Measurements from ENCODE around the gene PTH2.
"Not testable (repeated sequence)": the region's sequence is repeated elsewhere in the genome, so short reads cannot be mapped to it uniquely, and the experiment has no call there.

PTH2 gene

DNA sequence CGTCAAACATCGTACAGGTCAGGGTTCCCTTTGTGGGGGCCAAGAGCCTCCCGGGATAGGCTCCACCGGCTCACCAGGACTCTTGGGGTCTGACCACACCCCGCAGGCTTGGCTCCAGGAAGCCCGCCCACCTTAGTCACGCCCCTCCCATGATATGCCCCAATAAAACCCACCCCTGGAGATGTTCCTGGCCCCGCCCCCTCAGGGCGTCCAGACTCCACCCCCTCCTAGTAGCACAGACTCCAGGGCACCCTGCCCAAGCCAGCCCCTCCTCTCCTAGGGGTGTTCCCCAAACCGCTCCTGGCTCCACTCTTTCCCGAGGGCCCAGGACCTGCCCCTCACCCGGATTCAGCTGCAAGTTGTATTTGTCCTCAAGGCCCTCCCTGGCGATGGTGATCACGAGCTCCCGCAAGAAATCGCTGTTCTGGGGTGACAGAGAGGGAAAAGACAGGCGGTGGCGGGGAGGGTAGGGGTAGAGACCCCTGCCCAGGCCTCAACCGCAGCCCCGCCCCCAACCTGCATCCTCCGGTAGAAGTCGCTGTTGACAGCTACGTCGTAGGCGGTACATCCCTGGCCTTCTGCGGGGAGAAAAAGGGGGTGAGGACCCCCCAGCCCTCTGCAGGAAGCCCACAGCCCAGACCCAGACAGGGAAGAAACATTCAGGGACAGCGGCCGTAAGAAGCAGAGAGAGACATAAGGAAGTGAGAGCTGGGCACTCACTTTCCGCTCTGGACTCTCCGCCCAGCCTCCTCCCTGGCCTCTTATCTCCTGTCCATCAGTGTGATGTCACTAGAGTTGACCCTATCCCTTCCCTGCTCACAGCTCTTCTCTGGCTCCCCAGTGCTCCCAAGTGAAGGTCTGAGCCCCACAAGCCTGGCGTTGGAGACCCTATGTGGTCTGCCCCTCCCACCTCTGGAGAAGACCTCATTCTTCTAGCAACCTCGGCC is 24.5 kb upstream of the PTH2 start:
- DNase-seq (ENCODE audit: low read depth in 2 of 2) = peak in 1 of 2 donors; percentile 34

DNA sequence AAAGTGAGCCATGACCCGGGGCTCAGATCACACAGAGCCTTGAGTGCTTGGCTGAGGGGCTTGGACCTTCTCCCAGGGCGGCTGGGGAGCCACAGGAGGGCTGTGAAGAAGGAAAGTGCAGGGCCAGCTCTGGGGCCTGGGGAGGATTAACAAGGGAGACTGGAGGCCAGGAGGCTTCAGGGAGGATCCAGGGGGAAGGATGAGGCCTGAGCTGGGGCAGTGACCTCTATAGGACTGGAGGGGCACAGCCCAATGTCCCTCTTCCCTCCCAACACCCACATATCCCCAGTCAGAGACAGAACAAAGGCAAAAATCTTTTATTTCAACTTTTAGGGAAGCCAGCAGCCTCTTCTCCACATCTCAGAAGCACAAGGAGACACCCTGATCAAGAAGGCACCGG is 22.8 kb upstream of the PTH2 start:
- no peak for DNase-seq (ENCODE audit: low read depth in 2 of 2)

DNA sequence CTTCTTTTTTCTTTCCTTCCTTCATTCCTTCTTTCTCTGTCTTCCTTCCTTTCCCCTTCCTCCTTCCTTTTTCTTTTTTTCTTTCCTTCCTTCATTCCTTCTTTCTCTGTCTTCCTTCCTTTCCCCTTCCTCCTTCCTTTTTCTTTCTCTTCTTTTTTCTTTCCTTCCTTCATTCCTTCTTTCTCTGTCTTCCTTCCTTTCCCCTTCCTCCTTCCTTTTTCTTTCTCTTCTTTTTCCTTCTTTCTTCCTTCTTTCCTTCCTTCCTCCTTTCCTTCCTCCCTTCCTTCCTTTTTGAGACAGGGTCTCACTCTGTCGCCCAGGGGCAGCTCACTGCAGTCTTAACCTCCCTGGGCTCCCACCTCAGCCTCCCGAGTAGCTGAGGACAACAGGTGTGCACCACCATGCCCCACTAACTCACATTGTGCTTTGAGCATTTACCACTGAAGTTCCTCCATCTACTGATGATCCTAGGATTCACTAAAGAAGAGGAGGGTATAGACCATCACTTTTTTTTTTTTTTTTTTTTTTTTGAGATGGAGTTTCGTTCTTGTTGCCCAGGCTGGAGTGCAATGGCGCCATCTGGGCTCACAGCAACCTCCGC is 21.0 kb upstream of the PTH2 start:
- not testable (repeated sequence) for DNase-seq (ENCODE audit: low read depth in 2 of 2)

DNA sequence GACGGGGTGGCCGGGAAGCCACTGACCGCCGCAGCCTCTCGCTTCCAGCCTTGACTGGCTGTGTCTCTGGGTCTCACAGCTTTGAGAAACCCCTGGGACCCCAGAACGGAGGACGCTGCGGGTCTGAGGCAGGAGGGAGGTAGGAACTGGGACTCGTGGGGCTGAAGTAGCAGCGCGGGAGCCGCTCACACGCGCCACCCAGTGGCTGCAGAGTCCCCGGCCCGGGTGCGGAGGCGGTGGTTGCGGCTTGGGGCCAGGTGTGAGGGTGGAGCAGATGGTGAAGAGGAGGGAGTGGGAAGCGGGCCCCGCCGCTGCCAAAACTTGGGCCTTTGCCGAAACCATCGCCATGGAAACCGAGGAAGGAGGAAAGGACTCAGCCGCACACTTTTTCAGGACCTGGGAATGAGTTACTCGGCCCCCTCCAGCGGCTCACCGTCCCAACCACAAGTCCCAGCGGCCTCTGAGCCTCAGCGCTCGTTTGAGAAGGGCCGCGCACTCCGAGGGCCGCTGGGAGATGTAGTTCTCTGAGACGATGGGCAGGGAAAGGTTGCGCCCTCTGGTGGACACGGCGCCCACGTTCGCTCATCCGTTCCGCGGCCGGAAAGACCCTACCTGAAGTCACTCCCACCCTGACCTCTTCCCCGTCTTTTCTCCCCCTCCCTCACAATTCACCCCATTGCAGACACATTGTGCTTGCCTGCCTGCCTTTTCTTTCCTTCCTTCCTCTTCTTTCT is 20.3 kb upstream of the PTH2 start:
- DNase-seq (ENCODE audit: low read depth in 2 of 2) = peak; percentile 86 to 91

DNA sequence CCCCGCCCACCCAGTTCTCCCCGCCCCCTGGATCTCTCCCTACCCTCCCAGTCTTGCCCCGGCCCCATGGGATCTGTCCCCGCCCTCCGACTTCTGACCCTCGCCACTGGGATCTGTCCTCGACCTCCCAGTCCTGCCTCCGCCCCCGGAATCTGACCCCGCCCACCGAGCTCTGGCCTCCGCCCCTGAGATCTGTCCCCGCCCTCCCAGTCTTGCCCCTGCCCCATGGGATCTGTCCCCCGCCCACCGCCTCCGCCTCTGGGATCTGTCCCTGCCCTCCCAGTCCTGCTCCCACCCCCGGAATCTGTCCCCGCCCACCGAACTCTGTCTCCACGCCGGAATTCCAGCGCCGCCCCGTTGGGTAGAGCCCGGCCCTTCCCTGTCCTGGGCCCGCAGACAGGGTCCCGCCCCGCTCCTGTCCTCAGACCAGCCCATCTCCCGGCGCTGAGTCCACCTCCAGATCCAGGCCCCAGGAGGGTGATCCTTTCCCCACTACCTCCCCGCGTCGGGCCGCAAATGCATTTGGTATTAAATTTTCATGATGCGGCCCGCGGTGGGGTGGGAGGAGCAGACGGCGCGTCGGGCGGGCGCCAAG is 19.6 kb upstream of the PTH2 start:
- DNase-seq (ENCODE audit: low read depth in 2 of 2) = peak in 1 of 2 donors; percentile 51

DNA sequence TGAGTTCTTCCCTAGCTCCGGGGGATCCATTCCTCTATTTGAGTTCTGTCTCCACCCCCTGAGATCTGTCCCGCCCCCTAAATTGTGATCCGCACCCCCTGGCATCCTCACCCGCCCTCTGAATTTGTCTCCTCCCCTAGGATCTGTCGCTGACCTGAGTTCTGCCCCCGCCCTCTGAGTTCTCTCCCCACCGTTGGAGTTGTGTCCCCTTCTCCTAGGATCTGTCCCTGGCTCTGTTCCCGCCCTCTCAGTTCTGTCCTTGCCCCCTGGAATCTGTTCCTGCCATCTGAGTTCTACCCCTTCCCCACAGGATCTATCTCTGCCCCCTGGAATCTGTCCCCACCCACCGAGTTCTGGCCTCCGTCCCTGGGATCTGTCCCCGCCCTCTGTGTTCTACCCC is 19.1 kb upstream of the PTH2 start:
- DNase-seq (ENCODE audit: low read depth in 2 of 2) = no peak

DNA sequence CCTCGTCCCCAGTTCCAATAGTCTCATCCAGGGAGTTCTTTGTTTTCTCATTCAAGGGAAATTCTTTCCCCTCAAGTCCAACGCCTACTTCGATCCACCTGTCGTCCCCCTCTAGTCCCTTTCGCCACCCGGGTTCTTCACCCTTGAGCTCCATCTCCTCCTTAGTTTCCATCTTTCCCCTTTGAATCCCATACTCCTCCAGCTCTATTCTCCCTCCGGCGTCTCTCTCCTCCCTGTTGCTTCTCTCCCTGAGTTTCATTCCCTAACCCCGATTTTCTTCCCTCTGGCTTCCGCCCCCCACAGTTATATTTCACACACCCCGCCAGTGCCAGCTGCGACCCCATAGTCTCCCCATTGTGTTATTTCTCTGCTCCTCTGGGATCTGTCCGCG is 18.7 kb upstream of the PTH2 start:
- DNase-seq (ENCODE audit: low read depth in 2 of 2) = no peak

DNA sequence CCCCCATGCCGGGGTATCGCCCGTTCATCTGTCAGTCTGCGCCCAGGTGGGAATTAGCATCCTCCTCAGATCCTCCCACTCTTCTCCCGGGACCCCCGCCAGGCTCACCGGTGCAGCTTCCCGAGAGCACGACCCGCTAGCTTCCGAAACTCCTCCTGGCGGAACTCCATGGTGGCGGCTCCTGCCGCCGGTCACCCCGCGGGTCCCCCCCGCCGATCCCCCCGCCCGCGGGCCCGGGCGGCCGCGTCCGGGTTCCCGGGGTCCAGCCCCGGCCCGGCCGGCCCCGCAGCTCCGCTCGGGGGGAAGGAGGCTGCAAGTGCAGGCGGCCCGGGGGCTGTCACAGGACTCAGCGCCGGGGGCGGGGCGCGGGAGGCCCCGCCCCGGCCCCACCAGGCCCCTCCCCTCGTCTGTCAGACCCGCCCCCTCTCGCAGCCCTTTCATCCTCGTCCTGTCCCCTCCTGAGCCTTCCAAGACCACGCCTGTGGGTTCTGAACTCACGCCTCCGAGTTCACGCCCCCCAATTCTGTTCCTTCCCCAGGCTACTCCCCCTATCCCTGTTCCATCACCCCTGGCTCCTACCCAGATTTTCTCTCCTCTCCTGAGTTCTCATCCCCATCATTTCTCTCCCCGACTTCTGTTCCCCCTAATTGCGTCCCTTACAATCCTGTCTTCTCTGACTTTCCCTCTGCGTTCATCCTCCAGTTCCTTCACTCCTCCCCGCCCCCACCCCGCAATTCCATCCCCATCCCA is 18.1 kb upstream of the PTH2 start, which contains the start of gene SLC17A7:
Gene SLC17A7, minus strand, starts transcription at position 318 of the 750 bp plus-strand sequence. Its CDS starts 148 bp downstream, at position 170.
- DNase-seq (ENCODE audit: low read depth in 2 of 2) = peak in 1 of 2 donors; percentile 39

DNA sequence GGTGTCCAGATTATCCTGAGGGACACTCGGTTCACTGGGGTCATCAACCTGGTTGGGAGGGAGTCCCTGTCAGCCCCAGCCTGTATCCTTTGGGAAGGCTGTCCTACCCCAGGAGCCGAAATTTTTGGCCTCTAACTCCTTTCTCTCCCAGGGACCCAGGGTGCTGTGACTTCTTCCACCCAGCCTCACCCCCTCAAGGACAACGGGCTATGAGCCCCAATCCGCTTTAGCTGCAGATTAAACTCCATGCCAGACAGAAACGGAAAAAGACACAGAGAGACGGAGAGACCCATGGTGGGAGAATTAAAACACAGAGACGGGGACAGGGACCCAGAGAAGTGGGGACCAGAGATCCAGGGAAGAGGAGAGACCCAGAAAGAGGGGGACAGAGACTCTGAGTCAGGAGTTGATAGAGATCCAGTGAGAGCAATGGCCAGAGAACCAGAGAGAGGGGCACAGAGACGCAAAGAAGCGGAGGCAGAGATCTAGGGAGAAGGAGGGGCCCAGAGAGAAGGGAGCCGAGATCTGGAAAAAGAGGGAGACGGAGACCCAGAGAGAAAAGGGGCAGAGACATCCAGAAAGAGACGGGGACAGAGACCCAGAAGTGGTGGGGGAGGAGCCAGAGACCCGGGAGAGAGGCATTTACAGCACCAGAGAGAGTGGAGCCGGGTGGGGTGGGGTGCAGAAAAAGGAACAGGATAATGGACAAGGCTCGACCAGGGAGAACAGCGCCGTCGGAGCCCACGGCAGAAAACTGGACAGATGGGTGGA is 17.4 kb upstream of the PTH2 start:
- no peak for DNase-seq (ENCODE audit: low read depth in 2 of 2)

DNA sequence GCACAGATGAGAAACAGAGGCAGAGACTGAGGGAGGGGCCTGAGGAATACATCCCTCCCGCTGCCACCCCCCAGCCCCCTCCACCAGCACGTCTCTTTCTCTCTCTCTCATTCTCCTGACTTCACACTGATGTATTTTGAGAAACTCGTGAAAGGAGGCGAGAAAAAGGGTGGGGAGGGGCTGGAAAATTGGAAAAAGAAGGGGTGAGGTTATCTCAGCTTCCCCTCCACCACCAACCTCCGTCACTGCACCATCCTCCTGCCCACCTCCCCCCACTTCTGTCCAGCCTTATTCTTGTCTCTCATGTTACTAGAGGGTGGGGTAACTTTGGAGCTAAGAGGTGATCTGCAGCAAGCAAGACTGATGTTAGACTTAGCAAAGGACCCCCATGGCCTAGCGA is 16.6 kb upstream of the PTH2 start:
- no peak for DNase-seq (ENCODE audit: low read depth in 2 of 2)

DNA sequence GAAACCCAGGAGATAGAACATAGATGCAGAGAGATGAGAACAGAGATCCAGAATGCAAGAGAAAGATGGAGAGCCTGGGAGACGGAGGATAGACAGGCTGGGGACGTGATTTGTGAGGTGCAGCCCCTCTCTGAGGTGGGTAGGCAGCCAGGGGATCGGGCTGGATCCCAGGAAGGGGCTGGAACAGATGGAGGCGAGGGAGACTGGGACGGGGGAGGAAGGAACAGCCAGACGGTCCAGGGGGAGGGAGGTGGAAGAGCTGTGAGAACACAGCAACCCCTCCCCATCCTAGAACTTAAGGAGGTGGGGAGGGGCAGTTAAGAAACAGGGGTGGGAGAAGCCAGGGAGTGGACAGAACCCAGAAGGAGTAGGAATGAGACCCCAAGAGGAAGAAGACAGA is 15.0 kb upstream of the PTH2 start:
- no peak for DNase-seq (ENCODE audit: low read depth in 2 of 2)

DNA sequence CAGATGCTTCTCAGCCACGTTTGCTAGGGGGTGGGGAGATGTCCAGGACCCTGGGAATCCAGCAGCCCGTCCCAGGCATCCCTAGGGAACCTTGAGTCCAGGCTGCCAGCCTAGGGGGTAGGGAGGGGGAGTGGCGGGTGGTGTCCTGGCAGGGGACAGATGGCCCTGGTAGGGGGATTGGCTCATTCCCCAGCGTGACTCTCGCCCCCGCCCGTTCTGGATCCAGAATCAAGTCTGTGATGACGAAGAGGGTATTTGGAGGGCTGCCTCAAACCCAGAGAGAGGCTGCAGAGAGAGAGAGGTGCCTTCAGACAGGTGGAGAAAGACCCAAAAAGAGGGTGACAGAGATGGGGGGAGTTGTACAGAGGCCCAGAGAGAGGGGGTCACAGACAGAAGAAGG is 14.0 kb upstream of the PTH2 start:
- no peak for DNase-seq (ENCODE audit: low read depth in 2 of 2)

DNA sequence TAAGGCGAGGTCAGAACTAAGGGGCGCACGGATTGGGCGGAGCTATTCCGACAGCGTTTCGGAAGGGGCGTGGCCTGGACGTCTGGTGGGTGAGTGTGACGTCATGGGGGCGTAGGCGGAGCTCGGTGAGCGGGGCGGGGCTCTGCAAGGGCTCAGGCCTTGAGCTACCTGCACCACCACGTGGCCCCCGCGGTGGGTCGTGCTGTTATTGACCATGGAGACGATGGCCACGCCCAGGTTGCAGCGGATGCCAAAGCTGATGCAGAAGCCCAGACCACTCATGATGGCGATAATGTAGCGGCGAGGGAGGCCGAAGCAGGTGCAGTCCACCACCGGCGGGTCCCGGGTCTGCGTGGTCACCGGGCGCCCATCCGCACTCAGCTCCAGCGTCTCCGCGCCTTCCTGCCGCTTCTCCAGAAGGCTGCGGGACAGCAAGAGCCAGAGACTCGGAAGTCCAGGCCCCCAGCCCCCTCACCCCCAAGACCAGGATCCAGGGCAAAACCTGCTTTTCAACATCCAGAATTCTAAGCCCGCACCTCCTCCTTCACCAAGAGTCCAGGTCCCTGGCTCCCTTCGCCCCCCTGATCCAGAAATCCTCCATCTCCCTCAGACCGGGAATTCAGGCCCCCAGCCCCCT is 13.3 kb upstream of the PTH2 start:
- peak; percentile 61 to 67 for DNase-seq (ENCODE audit: low read depth in 2 of 2)

DNA sequence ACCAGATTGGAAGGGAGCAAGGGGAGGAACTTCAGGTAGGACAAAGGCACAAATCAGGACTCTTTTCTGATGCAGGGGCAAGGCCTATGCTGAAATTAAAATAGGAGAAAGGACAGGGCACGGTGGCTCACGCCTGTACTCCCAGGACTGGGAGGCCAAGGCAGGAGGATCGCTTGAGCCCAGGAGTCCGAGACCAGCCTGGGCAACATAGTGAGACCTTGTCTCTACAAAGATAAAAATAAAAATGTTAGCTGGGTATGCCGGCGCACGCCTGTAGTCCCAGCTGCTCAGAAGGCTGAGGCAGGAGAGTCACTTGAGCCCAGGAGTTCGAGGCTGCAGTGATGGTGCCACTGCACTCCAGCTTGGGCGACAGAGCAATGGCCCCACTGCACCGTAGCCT is 12.4 kb upstream of the PTH2 start:
- no peak for DNase-seq (ENCODE audit: low read depth in 2 of 2)

DNA sequence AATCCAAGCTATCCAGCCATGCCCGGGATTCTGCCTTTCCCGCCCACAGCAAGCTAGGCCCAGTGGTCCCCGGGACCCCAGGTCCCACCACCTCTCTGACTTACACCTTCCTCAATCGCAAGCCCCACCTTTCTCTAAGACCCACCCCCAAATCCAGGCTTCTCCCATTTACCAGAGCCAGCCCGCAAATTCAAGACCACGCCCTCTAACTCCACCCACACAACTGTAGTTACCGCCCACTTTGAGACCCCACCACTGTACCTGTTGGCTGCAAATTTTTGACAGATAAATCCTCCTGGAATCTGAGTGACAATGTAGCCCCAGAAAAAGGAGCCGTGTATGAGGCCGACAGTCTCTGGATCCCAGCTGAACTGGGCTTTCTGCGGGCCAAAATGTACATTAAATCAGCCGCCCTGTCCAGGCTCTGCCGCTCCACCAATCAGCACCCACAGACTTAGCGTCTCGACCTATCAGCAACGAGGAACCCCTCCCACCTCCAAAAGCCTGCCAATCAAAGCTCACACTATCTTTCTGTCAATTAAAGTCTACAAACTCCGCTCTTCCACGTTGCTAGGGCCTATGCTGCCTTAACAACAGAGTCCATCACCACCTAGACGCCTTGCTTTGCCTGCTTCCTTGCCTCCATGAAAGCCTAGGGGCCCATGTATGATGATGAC is 11.8 kb upstream of the PTH2 start:
- DNase-seq (ENCODE audit: low read depth in 2 of 2) = no peak

DNA sequence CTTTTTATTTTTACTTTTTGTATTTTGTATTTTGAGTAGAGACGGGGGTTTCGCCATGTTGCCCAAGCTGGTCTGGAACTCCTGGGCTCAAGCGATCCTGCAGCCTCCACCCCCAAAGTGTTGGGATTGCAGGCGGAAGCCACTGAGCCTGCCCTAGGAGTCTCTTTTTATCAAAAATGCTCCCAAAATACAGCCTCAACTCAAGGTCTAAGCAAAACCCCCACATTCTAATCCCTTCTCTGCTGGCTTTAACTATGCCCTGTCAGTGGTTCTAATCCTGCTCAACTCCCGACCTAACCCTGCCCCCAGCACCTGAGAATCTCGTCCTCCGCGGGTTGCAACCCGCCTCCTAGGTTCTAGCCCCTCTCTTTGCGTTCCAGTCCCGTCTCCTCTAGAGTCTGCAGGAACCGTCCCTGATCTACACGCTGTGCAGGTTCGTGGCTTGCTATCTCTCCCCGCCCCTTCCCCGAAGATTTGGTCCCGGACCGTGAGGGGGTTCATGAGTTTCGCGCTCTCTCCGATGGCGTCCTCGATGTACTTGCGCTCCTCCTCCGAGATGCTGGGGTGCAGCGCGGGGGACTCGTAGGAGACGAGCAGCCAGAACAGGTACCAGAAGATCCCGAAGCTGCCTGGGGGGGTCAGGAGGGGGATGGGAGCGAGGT is 10.1 kb upstream of the PTH2 start:
- DNase-seq (ENCODE audit: low read depth in 2 of 2) = no peak

DNA sequence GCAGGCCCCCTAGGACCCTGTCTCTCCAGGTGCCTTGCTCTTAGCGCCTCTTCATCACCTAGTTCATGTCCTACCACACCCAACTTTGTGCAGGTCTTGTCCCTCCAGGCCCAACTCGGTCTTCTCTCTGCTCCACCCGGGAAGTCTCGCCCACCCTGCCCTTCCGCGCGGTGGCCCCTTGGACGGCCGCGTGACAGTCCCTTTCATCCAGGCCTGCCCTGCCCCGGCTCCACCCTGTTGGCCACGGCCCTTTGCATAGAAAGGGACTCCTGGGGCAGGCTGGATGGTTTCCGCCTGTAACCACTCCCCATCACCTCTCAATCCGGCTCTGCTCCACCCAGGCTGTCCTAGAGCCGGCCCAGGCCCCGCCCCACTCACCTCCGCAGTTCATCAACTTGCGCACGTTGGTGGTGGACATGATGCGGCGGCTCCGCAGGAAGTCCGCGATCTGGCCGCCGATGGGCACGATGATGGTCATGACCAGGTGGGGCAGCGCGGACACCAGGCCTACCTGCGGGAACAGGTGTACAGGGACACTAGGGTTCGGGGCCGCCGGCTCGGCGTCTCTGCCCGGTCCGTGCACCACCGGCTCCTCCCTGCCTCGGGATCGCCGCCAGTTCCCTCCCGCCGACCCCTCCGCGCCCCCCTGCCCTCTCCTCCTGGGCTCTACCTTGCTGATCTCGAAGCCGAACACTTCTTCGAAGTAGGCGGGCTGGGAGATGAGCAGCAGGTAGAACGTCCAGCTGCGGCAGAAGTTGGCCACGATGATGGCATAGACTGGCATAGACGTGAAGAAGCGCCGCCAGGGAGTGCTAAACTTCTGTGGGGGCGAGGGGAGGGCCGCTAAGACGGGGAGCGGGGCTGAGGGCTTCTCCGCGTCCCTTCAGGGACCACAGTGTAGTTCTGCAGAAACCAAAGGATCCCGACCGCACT is 9.2 kb upstream of the PTH2 start:
- DNase-seq (ENCODE audit: low read depth in 2 of 2) = no peak

DNA sequence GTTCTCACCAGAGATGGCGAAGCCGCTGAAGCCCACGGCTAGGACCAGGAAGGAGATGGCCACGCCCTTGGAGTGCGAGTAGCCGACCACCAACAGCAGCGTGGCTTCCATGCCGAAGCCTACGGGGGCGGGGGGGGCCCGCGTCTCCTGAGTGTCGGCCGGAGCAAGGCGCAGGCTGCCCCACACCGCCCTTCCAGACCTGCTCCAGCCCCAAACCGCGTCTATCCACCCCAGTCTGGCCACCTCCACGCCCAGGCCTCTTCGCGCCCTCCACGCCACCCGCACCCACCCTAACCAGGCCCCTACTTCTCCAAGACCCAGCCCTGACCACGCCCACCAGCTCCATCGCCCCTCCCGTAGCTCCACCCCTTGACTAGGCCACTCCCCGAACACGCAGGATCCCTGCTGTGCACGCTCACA is 8.1 kb upstream of the PTH2 start:
- DNase-seq (ENCODE audit: low read depth in 2 of 2) = no peak
